OCI-LY1 (cell line): ENCODE data around the gene APOC4.
"Not testable (repeated sequence)": the region's sequence is repeated elsewhere in the genome, so short reads cannot be mapped to it uniquely, and the experiment has no call there.

Experiments
- H2AFZ ChIP-seq: fragments of 200-600 bp; sonication (generic), shearing (Covaris generic); 2 replicates; pipeline ENCODE4 v1.6.0; 2014; ENCODE audit warnings: antibody characterized with exemption, mild to moderate bottlenecking, low read length
- H3F3A ChIP-seq: fragments of 200-600 bp; sonication (generic), shearing (Covaris generic); 2 replicates; pipeline ENCODE4 v1.6.0; 2014; ENCODE audit warnings: mild to moderate bottlenecking, antibody characterized with exemption, low read length, moderate library complexity; ENCODE audit not compliant: insufficient read depth
- H3K27ac ChIP-seq: fragments of 200-600 bp; sonication (generic); 2 replicates; pipeline ENCODE4 v1.5.1; 2014; ENCODE audit warnings: low read length, mixed run types, mild to moderate bottlenecking, low read depth; ENCODE audit not compliant: poor library complexity, severe bottlenecking
- H3K27me3 ChIP-seq: fragments of 200-600 bp; sonication (generic); 2 replicates; pipeline ENCODE4 v1.6.0; 2014; ENCODE audit warnings: antibody characterized with exemption, mild to moderate bottlenecking, low read length, moderate library complexity; ENCODE audit not compliant: insufficient read depth
- H3K36me3 ChIP-seq: fragments of 200-600 bp; sonication (generic); 2 replicates; pipeline ENCODE4 v1.6.1; 2014; ENCODE audit warnings: mild to moderate bottlenecking, antibody characterized with exemption, low read length, moderate library complexity, mixed read lengths; ENCODE audit not compliant: insufficient read depth
- H3K4me1 ChIP-seq: fragments of 200-600 bp; sonication (generic); 2 replicates; pipeline ENCODE4 v1.5.1; 2014; ENCODE audit warnings: mild to moderate bottlenecking, low read length, moderate library complexity; ENCODE audit not compliant: insufficient read depth, severe bottlenecking
- H3K4me2 ChIP-seq: fragments of 200-600 bp; sonication (generic), shearing (Covaris generic); 2 replicates; pipeline ENCODE4 v1.6.1; 2014; ENCODE audit warnings: low read length
- H3K4me3 ChIP-seq: fragments of 200-600 bp; sonication (generic); 2 replicates; pipeline ENCODE4 v1.5.1; 2014; ENCODE audit warnings: low read length, low read depth, mild to moderate bottlenecking, mixed read lengths; ENCODE audit not compliant: poor library complexity, severe bottlenecking
- H3K79me2 ChIP-seq: fragments of 200-600 bp; shearing (Covaris generic); 2 replicates; pipeline ENCODE4 v1.6.1; 2016; ENCODE audit warnings: mixed run types, low read length, mixed read lengths; ENCODE audit not compliant: insufficient read depth
- H3K9ac ChIP-seq: fragments of 200-600 bp; sonication (generic), shearing (Covaris generic); 2 replicates; pipeline ENCODE4 v1.6.1; 2014; ENCODE audit warnings: mild to moderate bottlenecking, low read length, mixed read lengths
- H3K9me2 ChIP-seq: fragments of 200-600 bp; sonication (generic), shearing (Covaris generic); 2 replicates; pipeline ENCODE4 v1.6.1; 2014; ENCODE audit warnings: low read depth, mild to moderate bottlenecking, low read length, mixed read lengths
- H3K9me3 ChIP-seq: fragments of 200-600 bp; shearing (Covaris generic); 2 replicates; pipeline ENCODE4 v1.6.1; 2014; ENCODE audit warnings: low read length, mixed read lengths
- H4K20me1 ChIP-seq: fragments of 200-600 bp; sonication (generic), shearing (Covaris generic); 2 replicates; pipeline ENCODE4 v1.6.0; 2016; ENCODE audit warnings: mild to moderate bottlenecking, low read length; ENCODE audit not compliant: insufficient read depth
- EZH2 ChIP-seq: fragments of 200-600 bp; sonication (generic), shearing (Covaris generic); IDR thresholded peaks from 2 replicates; pipeline ENCODE4 v1.8.0; 2017; ENCODE audit warnings: borderline replicate concordance, mixed run types, mild to moderate bottlenecking, antibody characterized with exemption, low read length, moderate library complexity, mixed read lengths
- TF ChIP-seq, protein P1 (sequence below): fragments of 200-600 bp; sonication (generic), shearing (Covaris generic); IDR thresholded peaks from 2 replicates; pipeline ENCODE4 v1.5.1; 2017; ENCODE audit warnings: mild to moderate bottlenecking, antibody characterized with exemption, low read length, moderate library complexity, mixed read lengths

APOC4 gene

DNA sequence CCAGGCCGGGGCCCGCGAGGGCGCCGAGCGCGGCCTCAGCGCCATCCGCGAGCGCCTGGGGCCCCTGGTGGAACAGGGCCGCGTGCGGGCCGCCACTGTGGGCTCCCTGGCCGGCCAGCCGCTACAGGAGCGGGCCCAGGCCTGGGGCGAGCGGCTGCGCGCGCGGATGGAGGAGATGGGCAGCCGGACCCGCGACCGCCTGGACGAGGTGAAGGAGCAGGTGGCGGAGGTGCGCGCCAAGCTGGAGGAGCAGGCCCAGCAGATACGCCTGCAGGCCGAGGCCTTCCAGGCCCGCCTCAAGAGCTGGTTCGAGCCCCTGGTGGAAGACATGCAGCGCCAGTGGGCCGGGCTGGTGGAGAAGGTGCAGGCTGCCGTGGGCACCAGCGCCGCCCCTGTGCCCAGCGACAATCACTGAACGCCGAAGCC lies 33.2 kb upstream of the APOC4 start:
- Histone ChIP-seq H3F3A (no peaks in the 10 kb centered on the region), H4K20me1 (no peaks in the 10 kb centered on the region), H3K9me2 (no peaks in the 10 kb centered on the region), H3K79me2 (no peaks in the 10 kb centered on the region), H3K9ac (no peak overlapping the region), H3K27me3 (no peaks in the 10 kb centered on the region), H3K9me3 (no peaks in the 10 kb centered on the region), H3K27ac (no peak overlapping the region), H3K4me2 (no peak overlapping the region), H3K4me3 (no peak overlapping the region), H3K36me3 (0 out of 2 replicates have a peak, but pooled peaks cover 4% of the 10 kb centered on the region), H2AFZ (no peak overlapping the region), H3K4me1 (peaks cover 1% of the 10 kb centered on the region)
- no peak for TF ChIP-seq EZH2
- TF ChIP-seq, protein P1, sequence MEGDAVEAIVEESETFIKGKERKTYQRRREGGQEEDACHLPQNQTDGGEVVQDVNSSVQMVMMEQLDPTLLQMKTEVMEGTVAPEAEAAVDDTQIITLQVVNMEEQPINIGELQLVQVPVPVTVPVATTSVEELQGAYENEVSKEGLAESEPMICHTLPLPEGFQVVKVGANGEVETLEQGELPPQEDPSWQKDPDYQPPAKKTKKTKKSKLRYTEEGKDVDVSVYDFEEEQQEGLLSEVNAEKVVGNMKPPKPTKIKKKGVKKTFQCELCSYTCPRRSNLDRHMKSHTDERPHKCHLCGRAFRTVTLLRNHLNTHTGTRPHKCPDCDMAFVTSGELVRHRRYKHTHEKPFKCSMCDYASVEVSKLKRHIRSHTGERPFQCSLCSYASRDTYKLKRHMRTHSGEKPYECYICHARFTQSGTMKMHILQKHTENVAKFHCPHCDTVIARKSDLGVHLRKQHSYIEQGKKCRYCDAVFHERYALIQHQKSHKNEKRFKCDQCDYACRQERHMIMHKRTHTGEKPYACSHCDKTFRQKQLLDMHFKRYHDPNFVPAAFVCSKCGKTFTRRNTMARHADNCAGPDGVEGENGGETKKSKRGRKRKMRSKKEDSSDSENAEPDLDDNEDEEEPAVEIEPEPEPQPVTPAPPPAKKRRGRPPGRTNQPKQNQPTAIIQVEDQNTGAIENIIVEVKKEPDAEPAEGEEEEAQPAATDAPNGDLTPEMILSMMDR = no peak

DNA sequence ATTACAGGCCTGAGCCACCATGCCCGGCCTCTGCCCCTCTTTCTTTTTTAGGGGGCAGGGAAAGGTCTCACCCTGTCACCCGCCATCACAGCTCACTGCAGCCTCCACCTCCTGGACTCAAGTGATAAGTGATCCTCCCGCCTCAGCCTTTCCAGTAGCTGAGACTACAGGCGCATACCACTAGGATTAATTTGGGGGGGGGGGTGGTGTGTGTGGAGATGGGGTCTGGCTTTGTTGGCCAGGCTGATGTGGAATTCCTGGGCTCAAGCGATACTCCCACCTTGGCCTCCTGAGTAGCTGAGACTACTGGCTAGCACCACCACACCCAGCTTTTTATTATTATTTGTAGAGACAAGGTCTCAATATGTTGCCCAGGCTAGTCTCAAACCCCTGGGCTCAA lies 32.3 kb upstream of the APOC4 start:
- Histone ChIP-seq H3K9me2 (no peaks in the 10 kb centered on the region), H3K4me1 (no peaks in the 10 kb centered on the region), H3K36me3 (no peaks in the 10 kb centered on the region), H3K79me2 (no peaks in the 10 kb centered on the region), H3K9me3 (no peaks in the 10 kb centered on the region), H3K4me2 (no peak overlapping the region), H3K27me3 (no peaks in the 10 kb centered on the region; the same call in 1 of the 2 replicates), H4K20me1 (no peaks in the 10 kb centered on the region), H3K4me3 (no peak overlapping the region), H3F3A (no peaks in the 10 kb centered on the region), H3K9ac (no peak overlapping the region), H2AFZ (no peak overlapping the region), H3K27ac (no peak overlapping the region)
- TF ChIP-seq EZH2 = no peak
- TF ChIP-seq, protein P1 = no peak

DNA sequence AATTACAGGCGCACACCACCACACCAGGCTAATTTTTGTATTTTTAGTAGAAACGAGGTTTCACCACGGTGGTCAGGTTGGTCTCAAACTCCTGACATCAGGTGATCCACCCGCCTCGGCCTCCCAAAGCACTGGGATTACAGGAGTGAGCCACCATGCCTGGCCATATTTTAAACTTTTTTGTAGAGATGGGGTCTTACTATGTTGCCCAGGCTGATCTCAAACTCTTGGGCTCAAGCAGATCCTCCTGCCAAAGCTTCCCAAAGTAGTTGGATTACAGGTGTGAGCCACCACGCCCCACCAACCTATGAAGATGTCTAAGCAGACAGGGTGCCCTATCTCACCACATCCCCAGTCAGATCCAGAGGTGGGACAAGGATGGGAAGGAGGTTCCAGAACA lies 30.1 kb upstream of the APOC4 start:
- H3K79me2 ChIP-seq, H2AFZ ChIP-seq, H3K4me3 ChIP-seq, H3K4me2 ChIP-seq, H3K36me3 ChIP-seq, H3K9me3 ChIP-seq, H3K27ac ChIP-seq, H4K20me1 ChIP-seq, H3K9me2 ChIP-seq, H3F3A ChIP-seq, H3K27me3 ChIP-seq, H3K9ac ChIP-seq, H3K4me1 ChIP-seq: not testable (repeated sequence)

DNA sequence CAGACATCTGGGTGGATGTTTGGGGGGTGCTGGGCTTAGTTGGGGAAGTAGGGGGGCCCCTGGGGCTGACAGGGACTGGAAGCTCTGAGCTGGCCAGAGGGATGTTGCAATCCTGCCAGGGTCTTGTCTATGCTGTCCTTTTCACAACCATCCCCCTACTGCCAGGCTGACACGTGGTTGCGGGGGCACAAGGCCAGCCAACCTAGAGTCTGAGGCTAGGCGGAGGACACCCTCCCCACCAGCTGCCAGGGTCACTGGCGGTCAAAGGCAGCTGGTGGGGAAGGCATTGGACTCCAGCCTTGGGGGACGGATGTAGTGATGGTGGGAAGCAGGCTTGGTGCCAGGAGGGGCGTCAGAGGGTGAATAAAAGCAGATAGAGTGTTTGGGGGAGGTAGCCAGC lies 29.2 kb upstream of the APOC4 start:
- Histone ChIP-seq H3K27me3 (no peaks in the 10 kb centered on the region; the same call in 1 of the 2 replicates), H4K20me1 (no peaks in the 10 kb centered on the region), H3K4me1 (peaks cover 6% of the 10 kb centered on the region), H3K79me2 (no peaks in the 10 kb centered on the region), H3K9me2 (no peaks in the 10 kb centered on the region), H3K4me2 (no peak overlapping the region), H3K9ac (no peak overlapping the region), H3F3A (no peaks in the 10 kb centered on the region), H2AFZ (no peak overlapping the region), H3K27ac (no peak overlapping the region), H3K36me3 (no peaks in the 10 kb centered on the region), H3K4me3 (no peak overlapping the region), H3K9me3 (no peaks in the 10 kb centered on the region)
- no peak for TF ChIP-seq EZH2
- TF ChIP-seq, protein P1 = no peak

DNA sequence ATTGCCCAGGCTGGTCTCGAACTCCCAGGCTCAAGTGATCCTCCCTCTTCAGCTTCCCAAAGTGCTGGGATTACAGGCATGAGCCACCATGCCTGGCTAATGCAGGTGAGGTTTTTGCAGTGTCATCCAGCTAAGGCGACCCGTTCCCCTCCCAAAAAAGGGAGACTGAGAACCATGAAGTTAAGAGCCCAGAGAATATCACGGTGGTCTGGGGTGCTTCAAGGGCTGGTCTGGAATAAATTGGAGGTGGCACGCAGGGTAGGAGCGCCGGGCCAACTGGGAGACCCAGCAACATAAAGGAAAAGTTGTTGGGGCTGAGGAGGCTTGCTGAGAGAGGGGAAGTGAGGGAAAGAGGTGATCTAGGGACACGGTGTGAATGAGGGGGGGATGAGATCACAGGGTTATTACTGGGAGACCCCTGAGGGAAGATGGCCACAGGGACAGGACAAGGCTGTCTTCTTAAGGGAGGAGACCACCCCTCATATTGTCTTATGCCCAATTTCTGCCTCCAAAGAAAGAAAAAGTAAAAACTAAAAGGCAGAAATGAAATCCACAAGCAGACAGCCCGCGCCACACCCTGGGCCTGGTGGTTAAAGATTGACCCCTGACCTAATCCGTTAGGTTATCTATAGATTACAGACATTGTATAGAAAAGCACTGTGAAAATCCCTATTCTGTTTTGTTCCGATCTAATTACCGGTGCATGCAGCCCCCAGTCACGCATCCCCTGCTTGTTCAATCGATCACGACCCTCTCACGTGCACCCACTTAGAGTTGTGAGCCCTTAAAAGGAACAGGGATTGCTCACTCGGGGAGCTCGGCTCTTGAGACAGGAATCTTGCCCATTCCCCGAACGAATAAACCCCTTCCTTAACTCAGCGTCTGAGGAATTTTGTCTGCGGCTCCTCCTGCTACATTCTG lies 28.3 kb upstream of the APOC4 start:
- not testable (repeated sequence) for H3K4me3 ChIP-seq, H3K79me2 ChIP-seq, H3K9ac ChIP-seq

More for the DNA sequence above, 28.3 kb upstream of the APOC4 start:
- H3F3A ChIP-seq, H3K36me3 ChIP-seq, H3K4me1 ChIP-seq, H3K9me3 ChIP-seq, H3K9me2 ChIP-seq, H4K20me1 ChIP-seq, H3K27ac ChIP-seq, H2AFZ ChIP-seq, H3K4me2 ChIP-seq, H3K27me3 ChIP-seq: not testable (repeated sequence)
